HepG2 (cell line): ENCODE measurements around the gene PLPP7.

Experiments used
- CENPT ChIP-seq: sonication (generic); formaldehyde crosslinking; IDR thresholded peaks from 2 replicates; pipeline ENCODE4 v1.8.0; 2022; ENCODE audit warnings: low read depth, mild to moderate bottlenecking, moderate library complexity, missing genetic modification reagents
- CTCF ChIP-seq: sonication (generic); formaldehyde crosslinking; IDR thresholded peaks from 2 replicates; pipeline ENCODE4 v1.5.0; 2020; ENCODE audit warnings: mild to moderate bottlenecking, missing genetic modification reagents, moderate library complexity
- DPF2 ChIP-seq: sonication (generic); formaldehyde crosslinking; IDR thresholded peaks from 2 replicates; pipeline ENCODE4 v1.4.0; 2020; ENCODE audit warnings: mild to moderate bottlenecking, low read depth, missing genetic modification reagents, borderline replicate concordance
- IKZF4 ChIP-seq: sonication (generic); formaldehyde crosslinking; IDR thresholded peaks from 2 replicates; pipeline ENCODE4 v1.5.1; 2020; ENCODE audit warnings: borderline replicate concordance, mild to moderate bottlenecking, low read depth, missing genetic modification reagents; ENCODE audit errors: not compliant biosample characterization
- IRF9 ChIP-seq: sonication (generic); formaldehyde crosslinking; IDR thresholded peaks from 2 replicates; pipeline ENCODE4 v1.8.0; 2022; ENCODE audit warnings: missing genetic modification reagents, mild to moderate bottlenecking, borderline replicate concordance
- KAT2B ChIP-seq: fragments of 150-350 bp; IDR thresholded peaks from 2 replicates; pipeline ENCODE4 v1.6.1; 2014; ENCODE audit warnings: low read depth, low read length, borderline replicate concordance
- POLR2A ChIP-seq, 2 experiments: IDR thresholded peaks; 2 replicates each; pipeline ENCODE4 v1.6.1; 2011; ENCODE audit warnings: low read depth in 2 of 2, low read length in 2 of 2, mild to moderate bottlenecking in 1 of 2, moderate library complexity in 1 of 2; ENCODE audit not compliant: insufficient read depth in 1 of 2
- RFX5 ChIP-seq: IDR thresholded peaks from 2 replicates; pipeline ENCODE4 v1.6.1; 2011; ENCODE audit warnings: low read depth, low read length, improper control_type of control experiment
- SMARCC2 ChIP-seq: fragments of 450-650 bp; IDR thresholded peaks from 2 replicates; pipeline ENCODE4 v1.6.1; 2017; ENCODE audit warnings: antibody characterized with exemption, mild to moderate bottlenecking
- ZNF264 ChIP-seq: sonication (generic); formaldehyde crosslinking; IDR thresholded peaks from 2 replicates; pipeline ENCODE4 v1.4.0; 2020; ENCODE audit warnings: missing genetic modification reagents
- ZSCAN22 ChIP-seq: sonication (generic); formaldehyde crosslinking; IDR thresholded peaks from 2 replicates; pipeline ENCODE4 v1.4.0; 2020; ENCODE audit warnings: mild to moderate bottlenecking, missing genetic modification reagents

GRCh38 chr9:131312822-131313770 is 23.6 kb downstream of the PLPP7 start:
- TF ChIP-seq RFX5 (no peak), KAT2B (no peak), IRF9 (CRISPR knock-in tag) (no peak), CTCF (CRISPR knock-in tag) (no peak), SMARCC2 (no peak), POLR2A (IDR thresholded peaks at IDR 0.05; ENCODE audit: insufficient read depth in 1 of 2, low read depth in 2 of 2, low read length in 2 of 2) (no peak), IKZF4 (CRISPR knock-in tag) (no peak), DPF2 (CRISPR knock-in tag) (no peak), ZNF264 (CRISPR knock-in tag) (no peak), ZSCAN22 (CRISPR knock-in tag) (no peak), CENPT (no peak)
